Natural killer cell (primary cell): Measurements from ENCODE around the gene ARFRP1. TPM values are rescaled to one million over a fixed set of nuclear protein-coding genes. Genes with fewer than 3 reads are reported as not detected.

ENCODE experiments used
- ATAC-seq, 3 donors: fragments of 150-1000 bp in 2 of 3; fragments of 200-7000 bp in 1 of 3; cut with Tn5 transposase; 1 replicate in 1 of 3; 2 replicates in 2 of 3; pipeline ENCODE4 v1.10.0; 2021; ENCODE audit warnings: mild to moderate bottlenecking in 2 of 3, moderate library complexity in 2 of 3
- DNase-seq, 2 donors: peaks; one replicate each; pipeline versions ENCODE4 v3.0.0 to v3.0.0-alpha.2; 2013 to 2021; ENCODE audit warnings: mixed read lengths in 1 of 2
- H3K27ac ChIP-seq: one replicate; pipeline ENCODE4 v1.5.1; 2013; ENCODE audit warnings: mild to moderate bottlenecking, low read length
- H3K27me3 ChIP-seq: one replicate; pipeline ENCODE4 v1.6.1; 2013; ENCODE audit warnings: low read length; ENCODE audit not compliant: control insufficient read depth, insufficient read depth
- H3K36me3 ChIP-seq: one replicate; pipeline ENCODE4 v1.6.1; 2013; ENCODE audit warnings: low read length; ENCODE audit not compliant: control insufficient read depth, insufficient read depth
- H3K4me1 ChIP-seq: one replicate; pipeline ENCODE4 v1.6.1; 2013; ENCODE audit warnings: low read length; ENCODE audit not compliant: control insufficient read depth, insufficient read depth
- H3K4me3 ChIP-seq: one replicate; pipeline ENCODE4 v1.5.1; 2013; ENCODE audit warnings: low read length
- H3K9me3 ChIP-seq: one replicate; pipeline ENCODE4 v1.6.1; 2013; ENCODE audit warnings: low read length; ENCODE audit not compliant: control insufficient read depth, insufficient read depth
- H3K27ac Mint-ChIP-seq, 2 donors: one replicate each; pipeline ENCODE4 v1.8.0; 2022; ENCODE audit warnings: mild to moderate bottlenecking in 2 of 2, mixed read lengths in 2 of 2, moderate library complexity in 1 of 2
- H3K27me3 Mint-ChIP-seq, 2 donors: one replicate each; pipeline ENCODE4 v1.8.0; 2022; ENCODE audit warnings: low read depth in 2 of 2, mixed read lengths in 2 of 2
- H3K36me3 Mint-ChIP-seq: one replicate; pipeline ENCODE4 v1.8.0; 2022; ENCODE audit warnings: mixed read lengths
- H3K4me1 Mint-ChIP-seq, 2 donors: one replicate each; pipeline ENCODE4 v1.8.0; 2022; ENCODE audit warnings: mixed read lengths in 2 of 2
- H3K4me3 Mint-ChIP-seq: one replicate; pipeline ENCODE4 v1.8.0; 2022; ENCODE audit warnings: mild to moderate bottlenecking, moderate library complexity, mixed read lengths
- H3K9me3 Mint-ChIP-seq, 2 donors: one replicate each; pipeline ENCODE4 v1.8.0; 2022; ENCODE audit warnings: mixed read lengths in 2 of 2
- WGBS: methylation state at CpG from one replicate; pipeline ENCODE4 v1.1.7; 2013; ENCODE audit warnings: missing lambda C conversion rate; ENCODE audit not compliant: insufficient coverage; 5-methylcytosine and 5-hydroxymethylcytosine counted together
- intact Hi-C: fragments of 100-400 bp; cut with micrococcal nuclease; formaldehyde crosslinking; loops from one replicate; pipeline ENCODE4 v1.14.2; 2022
- total RNA-seq, 4 donors: library from RNA; stranded (reverse); fragments of 120-200 nt in 1 of 4; gene quantifications; one replicate each; pipeline versions ENCODE4 v1.2.3 to v1.2.4, GENCODE V29; 2013 to 2022
- TF ChIP-seq, protein P1 (sequence below): fragments of 200-600 bp; IDR thresholded peaks from one replicate; pipeline ENCODE4 v1.8.0; 2022; ENCODE audit warnings: antibody characterized with exemption

ARFRP1 gene
- total RNA-seq, 3 donors from 2014 or later (not counting 1 experiment from before 2014, with no cell fraction given), result 43.9 to 55.8 (median 50.6) TPM

DNA sequence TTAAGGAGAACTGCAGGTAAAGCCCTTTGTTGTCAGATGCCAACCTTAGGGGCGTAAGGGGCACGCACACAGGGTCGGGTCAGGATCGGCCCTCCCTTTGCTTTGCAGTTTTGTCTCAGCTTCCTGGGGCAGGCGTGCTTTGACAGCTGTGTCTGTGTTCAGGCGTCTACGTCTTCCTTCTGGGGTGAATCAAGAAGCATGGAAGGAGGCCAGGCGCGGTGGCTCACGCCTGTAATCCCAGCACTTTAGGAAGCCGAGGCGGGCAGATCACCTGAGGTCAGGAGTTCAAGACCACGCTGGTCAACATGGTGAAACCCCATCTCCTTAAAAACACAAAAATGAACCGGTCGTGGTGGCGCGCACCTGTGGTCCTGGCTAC is 1.4 kb upstream of the ARFRP1 start:
- Mint-ChIP-seq H3K36me3 (peaks cover 7% of the 10 kb centered on the region), H3K4me3 (peak overlapping the region; percentile 78), H3K27ac (peak overlapping the region; percentile 79 to 87), H3K9me3 (no peaks in the 10 kb centered on the region), H3K4me1 (peaks cover 37 to 42% of the 10 kb centered on the region in 2 donors), H3K27me3 (no peaks in the 10 kb centered on the region)
- Histone ChIP-seq H3K4me3 (no peak overlapping the region), H3K27me3 (no peaks in the 10 kb centered on the region), H3K27ac (no peak overlapping the region), H3K9me3 (no peaks in the 10 kb centered on the region), H3K4me1 (peaks cover 29% of the 10 kb centered on the region), H3K36me3 (peaks cover 30% of the 10 kb centered on the region)
- TF ChIP-seq, protein P1, sequence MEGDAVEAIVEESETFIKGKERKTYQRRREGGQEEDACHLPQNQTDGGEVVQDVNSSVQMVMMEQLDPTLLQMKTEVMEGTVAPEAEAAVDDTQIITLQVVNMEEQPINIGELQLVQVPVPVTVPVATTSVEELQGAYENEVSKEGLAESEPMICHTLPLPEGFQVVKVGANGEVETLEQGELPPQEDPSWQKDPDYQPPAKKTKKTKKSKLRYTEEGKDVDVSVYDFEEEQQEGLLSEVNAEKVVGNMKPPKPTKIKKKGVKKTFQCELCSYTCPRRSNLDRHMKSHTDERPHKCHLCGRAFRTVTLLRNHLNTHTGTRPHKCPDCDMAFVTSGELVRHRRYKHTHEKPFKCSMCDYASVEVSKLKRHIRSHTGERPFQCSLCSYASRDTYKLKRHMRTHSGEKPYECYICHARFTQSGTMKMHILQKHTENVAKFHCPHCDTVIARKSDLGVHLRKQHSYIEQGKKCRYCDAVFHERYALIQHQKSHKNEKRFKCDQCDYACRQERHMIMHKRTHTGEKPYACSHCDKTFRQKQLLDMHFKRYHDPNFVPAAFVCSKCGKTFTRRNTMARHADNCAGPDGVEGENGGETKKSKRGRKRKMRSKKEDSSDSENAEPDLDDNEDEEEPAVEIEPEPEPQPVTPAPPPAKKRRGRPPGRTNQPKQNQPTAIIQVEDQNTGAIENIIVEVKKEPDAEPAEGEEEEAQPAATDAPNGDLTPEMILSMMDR, result no peak
- DNase-seq (no peak), ATAC-seq (no peak)
- intact Hi-C loops, result loop anchor here (5.0 kb wide), 1 partner anchor 33 kb away; no protein-coding TSS in a partner anchor
- 92% methylated on average over 17 of the region's 17 CpGs for WGBS

DNA sequence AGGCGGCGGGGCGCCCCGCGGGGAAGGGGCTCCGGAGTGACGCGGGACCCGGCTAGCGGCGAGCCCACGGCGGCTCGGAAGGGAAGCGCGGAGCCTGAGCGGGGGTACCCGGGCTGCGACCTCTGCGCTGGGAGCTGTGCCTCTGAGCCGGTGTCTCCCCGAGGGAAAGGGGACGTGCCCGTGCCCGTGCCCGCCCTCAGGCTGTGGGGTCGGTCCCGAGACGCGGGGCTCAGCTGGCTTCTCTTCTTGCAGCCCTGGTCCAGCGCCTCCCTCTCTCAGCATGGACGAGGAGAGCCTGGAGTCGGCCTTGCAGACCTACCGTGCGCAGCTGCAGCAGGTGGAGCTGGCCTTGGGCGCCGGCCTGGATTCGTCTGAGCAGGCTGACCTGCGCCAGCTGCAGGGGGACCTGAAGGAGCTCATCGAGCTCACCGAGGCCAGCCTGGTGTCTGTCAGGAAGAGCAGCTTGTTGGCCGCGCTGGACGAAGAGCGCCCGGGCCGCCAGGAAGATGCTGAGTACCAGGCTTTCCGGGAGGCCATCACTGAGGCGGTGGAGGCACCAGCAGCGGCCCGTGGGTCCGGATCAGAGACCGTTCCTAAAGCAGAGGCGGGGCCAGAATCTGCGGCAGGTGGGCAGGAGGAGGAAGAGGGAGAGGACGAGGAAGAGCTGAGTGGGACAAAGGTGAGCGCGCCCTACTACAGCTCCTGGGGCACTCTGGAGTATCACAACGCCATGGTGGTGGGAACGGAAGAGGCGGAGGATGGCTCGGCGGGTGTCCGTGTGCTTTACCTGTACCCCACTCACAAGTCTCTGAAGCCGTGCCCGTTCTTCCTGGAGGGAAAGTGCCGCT is 749 bp upstream of the ARFRP1 start:
- Histone ChIP-seq H3K27ac (peak overlapping the region; percentile 52), H3K36me3 (peaks cover 34% of the 10 kb centered on the region), H3K4me1 (peaks cover 29% of the 10 kb centered on the region), H3K27me3 (no peaks in the 10 kb centered on the region), H3K9me3 (no peaks in the 10 kb centered on the region), H3K4me3 (peak overlapping the region; percentile 43)
- intact Hi-C loops, result loop anchor here (5.0 kb wide), 1 partner anchor 34 kb away; no protein-coding TSS in a partner anchor
- H3K9me3 Mint-ChIP-seq, result no peaks in the 10 kb centered on the region
- DNase-seq, result peak in 1 of 2 donors; percentile 42
- H3K4me3 Mint-ChIP-seq, result peak overlapping the region; percentile 78
- peak overlapping the region; percentile 79 to 87 for H3K27ac Mint-ChIP-seq
- TF ChIP-seq, protein P1, result no peak
- peak; percentile 18 to 27 (median 18) for ATAC-seq
- peaks cover 7% of the 10 kb centered on the region for H3K36me3 Mint-ChIP-seq
- H3K4me1 Mint-ChIP-seq, result peaks cover 37 to 42% of the 10 kb centered on the region in 2 donors
- no peaks in the 10 kb centered on the region for H3K27me3 Mint-ChIP-seq
- WGBS, result 27% methylated on average over 67 of the region's 67 CpGs

DNA sequence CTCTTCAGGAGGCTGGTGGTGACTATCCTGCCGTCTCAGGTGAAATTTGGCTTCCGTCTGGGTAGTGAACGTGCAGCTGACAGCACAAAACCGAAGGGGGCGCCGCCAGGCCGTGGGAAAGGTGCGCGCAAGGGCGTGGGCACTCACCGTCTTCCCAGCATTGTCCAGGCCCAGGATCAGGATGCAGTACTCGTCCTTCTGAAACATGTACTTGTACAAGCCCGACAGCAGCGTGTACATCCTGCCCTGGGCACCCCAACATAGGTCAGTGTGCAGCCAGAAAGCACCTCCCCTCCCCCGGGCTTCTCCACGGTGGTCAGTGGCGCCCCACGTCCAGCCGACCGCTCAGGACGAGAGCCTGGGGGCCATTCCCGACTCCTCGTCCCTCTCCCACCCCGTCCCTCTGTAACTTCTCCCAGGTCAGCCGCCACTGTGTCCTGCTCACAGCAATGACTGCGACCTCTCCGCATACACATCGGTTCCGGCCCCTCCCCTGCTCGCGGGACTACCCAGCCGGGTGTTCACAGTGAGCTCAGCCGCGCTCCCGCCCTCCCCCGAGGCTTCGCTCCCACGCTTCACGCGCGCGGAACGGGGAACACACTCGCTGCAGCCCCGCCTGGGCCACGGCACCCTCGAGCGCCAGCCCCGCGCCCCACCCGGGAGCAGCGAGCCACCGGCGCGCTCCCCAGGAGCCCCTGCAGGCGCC is 771 bp downstream of the ARFRP1 start:
- Mint-ChIP-seq H3K36me3 (peaks cover under 1% of the 10 kb centered on the region), H3K27ac (peak overlapping the region; percentile 83 to 87), H3K4me1 (peaks cover 31 to 39% of the 10 kb centered on the region in 2 donors), H3K4me3 (peak overlapping the region; percentile 84), H3K9me3 (no peaks in the 10 kb centered on the region), H3K27me3 (no peaks in the 10 kb centered on the region)
- DNase-seq (peak; percentile 58 to 81), ATAC-seq (peak; percentile 55 to 68 (median 60))
- Histone ChIP-seq H3K27me3 (no peaks in the 10 kb centered on the region), H3K4me1 (peaks cover 33% of the 10 kb centered on the region), H3K27ac (peak overlapping the region; percentile 78), H3K9me3 (no peaks in the 10 kb centered on the region), H3K4me3 (peak overlapping the region; percentile 40), H3K36me3 (peaks cover 30% of the 10 kb centered on the region)
- WGBS, result 4% methylated on average over 56 of the region's 56 CpGs
- intact Hi-C loops, result loop anchor here (1.0 to 5.0 kb wide), 3 partner anchors 35 to 158 kb away; partner anchors contain the start of gene TPD52L2
- TF ChIP-seq, protein P1, result no peak
